ENCODE data around the gene PEMT.

- TF ChIP-seq CTCF (IDR thresholded peaks at IDR 0.05; ENCODE audit: low read length) (no peak), EZH2phosphoT487 (IDR thresholded peaks at IDR 0.05; ENCODE audit: low read length) (no peak), EZH2 (optimal IDR thresholded peaks at IDR 0.05; ENCODE audit: low read depth, low read length) (no peak)
Observed at GRCh38 chr17:17542906-17543635, 48.4 kb downstream of the PEMT start.

Data from MM.1S (cell line).